Mucosa of descending colon (tissue), 3 donors: ENCODE data around the gene LRRC74B. TPM values are rescaled to one million over a fixed set of nuclear protein-coding genes. Genes with fewer than 3 reads are reported as not detected.

ENCODE experiments used
- ATAC-seq: fragments of 200-7000 bp; cut with Tn5 transposase; one replicate; pipeline ENCODE4 v1.9.1; 2020; ENCODE audit warnings: mild to moderate bottlenecking, moderate library complexity
- DNase-seq, 3 donors: peaks; one replicate each; pipeline ENCODE4 v3.0.0-alpha.2; 2020
- H3K36me3 ChIP-seq: fragments of 200-600 bp; one replicate; pipeline ENCODE4 v1.8.0; 2021; ENCODE audit warnings: low read depth, mild to moderate bottlenecking
- H3K4me1 ChIP-seq: fragments of 200-600 bp; one replicate; pipeline ENCODE4 v1.8.0; 2021; ENCODE audit warnings: low read depth, mild to moderate bottlenecking
- H3K4me3 ChIP-seq: fragments of 200-600 bp; one replicate; pipeline ENCODE4 v1.8.0; 2021; ENCODE audit warnings: mild to moderate bottlenecking
- H3K9me3 ChIP-seq: fragments of 200-600 bp; one replicate; pipeline ENCODE4 v1.8.0; 2021; ENCODE audit warnings: mild to moderate bottlenecking
- CTCF ChIP-seq: fragments of 200-600 bp; IDR thresholded peaks from one replicate; pipeline ENCODE4 v1.8.0; 2022; ENCODE audit warnings: antibody characterized with exemption, mild to moderate bottlenecking
- intact Hi-C, 2 donors: fragments of 100-400 bp; cut with DNase I in 1 of 2; cut with micrococcal nuclease in 1 of 2; formaldehyde crosslinking; loops; one replicate each; pipeline versions ENCODE4 v1.11.0 to v1.11.1; 2022; cut with DNase I, micrococcal nuclease
- total RNA-seq, 3 donors: library from RNA; stranded (reverse); fragmentation: NEBNext Ultra II Directional in 2 of 3; extraction: Animal tissue kit (Norgen Biotek cat#: 25700) in 2 of 3; gene quantifications; one replicate each; pipeline versions ENCODE4 v1.2.1 to v1.2.4, GENCODE V29; 2021 to 2023
- donor health status: DM: no; HTN: no; CAD: no; lungs with moderate emphysema.
- donor health status: DM: no; HTN: no; CAD: no.
- donor health status: DM: no; HTN: yes; CAD: no.

The LRRC74B gene
- total RNA-seq, 3 donors from 2014 or later, result 0.31 TPM; not detected in 2

- H3K4me1 ChIP-seq, result peaks cover 8% of the 10 kb centered on the region
- no peak for TF ChIP-seq CTCF
- no peaks in the 10 kb centered on the region for H3K9me3 ChIP-seq
- ATAC-seq, result no peak
- intact Hi-C loops, result no loop called here
- H3K4me3 ChIP-seq, result no peak overlapping the region
- no peaks in the 10 kb centered on the region for H3K36me3 ChIP-seq
- no peak for DNase-seq
These were observed 16.2 kb upstream of the LRRC74B start for GRCh38 chr22:21029486-21030025.

GRCh38 chr22:21030032-21030431 is 15.7 kb upstream of the LRRC74B start:
- intact Hi-C loops, result no loop called here
- peaks cover 8% of the 10 kb centered on the region for H3K4me1 ChIP-seq
- no peak for ATAC-seq
- no peaks in the 10 kb centered on the region for H3K36me3 ChIP-seq
- no peaks in the 10 kb centered on the region for H3K9me3 ChIP-seq
- TF ChIP-seq CTCF, result no peak
- no peak for DNase-seq
- H3K4me3 ChIP-seq, result no peak overlapping the region

DNA sequence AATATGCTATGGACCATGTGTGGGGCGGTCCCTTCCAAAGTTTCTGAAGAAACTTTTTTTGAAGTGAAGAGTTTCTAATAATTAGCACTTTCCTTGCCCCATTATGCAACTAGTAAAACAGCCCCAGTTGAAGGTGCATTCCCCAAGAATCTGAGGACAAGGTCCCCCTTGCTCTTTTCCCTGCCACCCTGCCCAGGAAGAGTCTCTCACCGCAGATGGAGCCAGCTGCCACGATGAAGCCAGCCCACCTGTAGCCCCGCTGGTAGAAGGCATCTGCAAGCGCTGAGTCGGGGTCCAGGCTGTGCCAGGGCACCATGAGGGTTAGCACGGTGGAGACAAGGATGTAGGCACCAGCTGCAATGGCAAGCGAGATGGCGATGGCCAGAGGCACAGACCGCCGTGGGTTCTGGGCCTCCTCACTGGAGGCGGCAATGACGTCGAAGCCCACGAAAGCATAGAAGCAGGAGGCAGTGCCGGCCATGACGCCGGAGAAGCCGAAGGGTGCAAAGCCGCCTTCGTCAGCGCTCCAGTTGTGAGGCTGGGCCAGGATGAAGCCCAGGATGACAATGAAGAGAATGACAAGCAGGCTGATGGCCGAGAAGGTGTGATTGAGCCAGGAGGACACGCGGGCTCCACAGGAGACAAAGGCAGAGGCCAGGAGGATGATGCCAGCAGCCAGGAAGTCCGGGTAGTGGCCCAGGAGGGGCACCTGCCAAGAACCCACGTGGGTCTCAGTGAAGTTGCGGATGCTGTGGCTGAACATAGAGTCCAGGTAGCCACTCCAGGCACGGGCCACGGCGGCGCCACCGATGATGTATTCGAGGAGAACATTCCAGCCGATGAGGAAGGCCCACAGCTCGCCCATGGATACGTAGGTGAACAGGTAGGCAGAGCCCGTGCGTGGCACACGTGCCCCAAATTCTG is 14.9 kb upstream of the LRRC74B start:
- Histone ChIP-seq H3K4me3 (no peak overlapping the region), H3K4me1 (peaks cover 8% of the 10 kb centered on the region), H3K9me3 (no peaks in the 10 kb centered on the region), H3K36me3 (no peaks in the 10 kb centered on the region)
- ATAC-seq (no peak), DNase-seq (peak in 1 of 3 donors; percentile 36)
- intact Hi-C loops, result no loop called here
- TF ChIP-seq CTCF, result no peak

GRCh38 chr22:21031545-21032036 is 14.2 kb upstream of the LRRC74B start:
- intact Hi-C loops, result no loop called here
- ATAC-seq, result no peak
- Histone ChIP-seq H3K4me1 (peaks cover 8% of the 10 kb centered on the region), H3K36me3 (no peaks in the 10 kb centered on the region), H3K4me3 (no peak overlapping the region), H3K9me3 (no peaks in the 10 kb centered on the region)
- DNase-seq, result peak in 1 of 3 donors; percentile 41
- TF ChIP-seq CTCF, result no peak

GRCh38 chr22:21032037-21032867 is 13.5 kb upstream of the LRRC74B start, which contains the start of gene SLC7A4:
TSS of gene SLC7A4 (minus strand) at chr22:21032561. CDS start at chr22:21031812, 749 bp downstream.
- TF ChIP-seq CTCF, result no peak
- intact Hi-C loops, result no loop called here
- no peaks in the 10 kb centered on the region for H3K9me3 ChIP-seq
- H3K36me3 ChIP-seq, result no peaks in the 10 kb centered on the region
- peak in 1 of 3 donors; percentile 50 for DNase-seq
- ATAC-seq, result peak; percentile 79
- H3K4me1 ChIP-seq, result peaks cover 8% of the 10 kb centered on the region
- no peak within 1 kb of the TSS for H3K4me3 ChIP-seq
